Keratinocyte (primary cell): Measurements from ENCODE around the gene CTSS. TPM values are rescaled to one million over a fixed set of nuclear protein-coding genes. Genes with fewer than 3 reads are reported as not detected.

Experiments
- DNase-seq: peaks from one replicate; pipeline ENCODE4 v3.0.0-alpha.2; 2011; ENCODE audit warnings: low read depth, missing footprints, low spot score
- FAIRE-seq: peaks from 2 replicates; lab custom pipeline; 2011; peaks lifted over from hg19 to GRCh38; lab: Jason Lieb, UNC
- H2AFZ ChIP-seq: 2 replicates; pipeline ENCODE4 v1.6.0; 2012; ENCODE audit warnings: low read length, control low read depth, inconsistent platforms; ENCODE audit not compliant: control insufficient read depth
- H3K27ac ChIP-seq: 2 replicates; pipeline ENCODE4 v1.5.1; 2011; ENCODE audit warnings: low read length; ENCODE audit not compliant: control insufficient read depth, insufficient read depth
- H3K27me3 ChIP-seq: 3 replicates; pipeline ENCODE4 v1.6.0; 2011; ENCODE audit warnings: low read length; ENCODE audit not compliant: control insufficient read depth, insufficient read depth; ENCODE audit errors: extremely low read depth
- H3K36me3 ChIP-seq, 2 experiments: 2 replicates in 1 of 2; 3 replicates in 1 of 2; pipeline ENCODE4 v1.5.1; 2011; ENCODE audit warnings: low read length in 2 of 2, mild to moderate bottlenecking in 1 of 2; ENCODE audit not compliant: control insufficient read depth in 2 of 2, insufficient read depth in 2 of 2; ENCODE audit errors: extremely low read depth in 1 of 2
- H3K4me1 ChIP-seq: 3 replicates; pipeline ENCODE4 v1.5.1; 2011; ENCODE audit warnings: low read length; ENCODE audit not compliant: control insufficient read depth, insufficient read depth; ENCODE audit errors: extremely low read depth
- H3K4me2 ChIP-seq: 3 replicates; pipeline ENCODE4 v1.6.0; 2011; ENCODE audit warnings: low read depth, low read length; ENCODE audit not compliant: control insufficient read depth, insufficient read depth; ENCODE audit errors: extremely low read depth
- H3K4me3 ChIP-seq, 3 experiments: fragments of 200-600 bp in 1 of 3; sonication (generic) in 1 of 3; 2 replicates in 2 of 3; 3 replicates in 1 of 3; pipeline ENCODE4 v1.5.1; 2011 to 2016; ENCODE audit warnings: low read length in 3 of 3, mild to moderate bottlenecking in 3 of 3, control low read depth in 2 of 3, inconsistent platforms in 1 of 3, low read depth in 1 of 3, mixed read lengths in 1 of 3, mixed run types in 1 of 3, moderate library complexity in 1 of 3; ENCODE audit not compliant: control insufficient read depth in 2 of 3, insufficient read depth in 2 of 3; ENCODE audit errors: extremely low read depth in 1 of 3
- H3K79me2 ChIP-seq: 2 replicates; pipeline ENCODE4 v1.6.0; 2012; ENCODE audit warnings: low read length; ENCODE audit not compliant: control insufficient read depth, insufficient read depth
- H3K9ac ChIP-seq: 3 replicates; pipeline ENCODE4 v1.6.0; 2011; ENCODE audit warnings: low read length; ENCODE audit not compliant: control insufficient read depth, insufficient read depth; ENCODE audit errors: extremely low read depth
- H3K9me1 ChIP-seq: 3 replicates; pipeline ENCODE4 v1.6.0; 2011; ENCODE audit warnings: low read length; ENCODE audit not compliant: control insufficient read depth, insufficient read depth; ENCODE audit errors: extremely low read depth
- H3K9me3 ChIP-seq: 2 replicates; pipeline ENCODE4 v1.5.1; 2012; ENCODE audit warnings: low read depth, low read length; ENCODE audit not compliant: control insufficient read depth
- H4K20me1 ChIP-seq: 3 replicates; pipeline ENCODE4 v1.6.0; 2011; ENCODE audit warnings: low read length; ENCODE audit not compliant: control insufficient read depth, insufficient read depth; ENCODE audit errors: extremely low read depth
- CTCF ChIP-seq, 3 experiments: IDR thresholded peaks in 1 of 3; conservative IDR thresholded peaks in 1 of 3; optimal IDR thresholded peaks in 1 of 3; 2 replicates in 2 of 3; 3 replicates in 1 of 3; pipeline versions ENCODE3 to v1.5.1; 2011; ENCODE audit warnings: low read length in 3 of 3, mild to moderate bottlenecking in 3 of 3, moderate library complexity in 2 of 3, control low read depth in 1 of 3, inconsistent platforms in 1 of 3; ENCODE audit not compliant: insufficient read depth in 2 of 3; ENCODE audit errors: extremely low read depth in 1 of 3
- EZH2 ChIP-seq: IDR thresholded peaks from one replicate; pipeline ENCODE4 v1.6.1; 2012; ENCODE audit warnings: inconsistent platforms, mild to moderate bottlenecking, low read length, moderate library complexity
- dilution Hi-C: fragments of 300-500 bp; cut with MboI; formaldehyde crosslinking; loops from one replicate; pipeline ENCODE4 v1.7.0; 2020; ENCODE audit warnings: low sequenced_read_pairs; ENCODE audit not compliant: extremely low pct_ligation_motif_present
- polyA plus RNA-seq, 5 experiments: library from polyadenylated mRNA; depleted of rRNA in 3 of 5; stranded (reverse) in 3 of 5; stranded (forward) in 1 of 5; unstranded in 1 of 5; fragments of >200 nt; gene quantifications; 1 replicate in 1 of 5; 2 replicates in 3 of 5; 3 replicates in 1 of 5; pipeline versions ENCODE4 v1.2.1 to v1.2.3, GENCODE V29; 2011 to 2012; ENCODE audit warnings: missing spikeins in 2 of 5, low read depth in 1 of 5, low replicate concordance in 1 of 5

Gene CTSS
- polyA plus RNA-seq, 1 donor (not counting 4 experiments of a cell fraction or from before 2014, with no cell fraction given) = 1.4 TPM

- Histone ChIP-seq H3K9ac (no peak overlapping the region), H3K27ac (no peak overlapping the region), H3K27me3 (no peaks in the 10 kb centered on the region), H3K36me3 (peaks cover 7 to 11% of the 10 kb centered on the region in 2 experiments), H3K9me1 (no peaks in the 10 kb centered on the region), H3K4me3 (no peak overlapping the region), H3K4me1 (peaks cover 9% of the 10 kb centered on the region), H3K4me2 (no peak overlapping the region), H2AFZ (no peak overlapping the region), H3K9me3 (no peaks in the 10 kb centered on the region), H4K20me1 (no peaks in the 10 kb centered on the region), H3K79me2 (no peaks in the 10 kb centered on the region)
- no peak for FAIRE-seq
- dilution Hi-C loops = no loop called here
- no peak for DNase-seq
- TF ChIP-seq EZH2 (no peak), CTCF (optimal IDR thresholded peaks at IDR 0.05 in 1 of 3, IDR thresholded peaks at IDR 0.05 in 1 of 3, conservative IDR thresholded peaks at IDR 0.05 in 1 of 3; ENCODE audit: extremely low read depth in 1 of 3, insufficient read depth in 2 of 3, low read length in 3 of 3) (no peak)
These were observed 76.8 kb downstream of the CTSS start for GRCh38 chr1:150688763-150689162.

GRCh38 chr1:150686275-150686674 is 79.3 kb downstream of the CTSS start:
- Histone ChIP-seq H3K79me2 (no peaks in the 10 kb centered on the region), H3K9me3 (no peaks in the 10 kb centered on the region), H3K36me3 (peaks cover 7% of the 10 kb centered on the region in 2 experiments), H4K20me1 (no peaks in the 10 kb centered on the region), H3K4me3 (no peak overlapping the region), H3K9me1 (no peaks in the 10 kb centered on the region), H3K9ac (no peak overlapping the region), H3K27me3 (no peaks in the 10 kb centered on the region), H2AFZ (no peak overlapping the region), H3K27ac (no peak overlapping the region), H3K4me1 (no peaks in the 10 kb centered on the region), H3K4me2 (no peak overlapping the region)
- FAIRE-seq (no peak), DNase-seq (no peak)
- no peak for TF ChIP-seq CTCF (optimal IDR thresholded peaks at IDR 0.05 in 1 of 3, IDR thresholded peaks at IDR 0.05 in 1 of 3, conservative IDR thresholded peaks at IDR 0.05 in 1 of 3; ENCODE audit: extremely low read depth in 1 of 3, insufficient read depth in 2 of 3, low read length in 3 of 3)
- no peak for TF ChIP-seq EZH2
- dilution Hi-C loops = no loop called here
